H9 (cell line): Measurements from ENCODE around the gene RAB40B. TPM values are rescaled to one million over a fixed set of nuclear protein-coding genes. Genes with fewer than 3 reads are reported as not detected.

Experiments
- DNase-seq: peaks from one replicate; pipeline ENCODE4 v3.0.0-alpha.2; 2017
- H2AFZ ChIP-seq: one replicate; pipeline ENCODE4 v1.6.1; 2013; ENCODE audit warnings: mild to moderate bottlenecking, low read length, control low read depth, moderate library complexity
- H2AK5ac ChIP-seq: 2 replicates; pipeline ENCODE4 v1.6.1; 2013; ENCODE audit warnings: low read length, control low read depth, mixed read lengths; ENCODE audit not compliant: insufficient read length
- H2BK120ac ChIP-seq: one replicate; pipeline ENCODE4 v1.6.1; 2013; ENCODE audit warnings: low read depth, mild to moderate bottlenecking, low read length, control low read depth, inconsistent platforms; ENCODE audit not compliant: poor library complexity, severe bottlenecking
- H2BK12ac ChIP-seq: 2 replicates; pipeline ENCODE4 v1.6.1; 2013; ENCODE audit warnings: low read length, control low read depth, mixed read lengths, low read depth; ENCODE audit not compliant: insufficient read length
- H2BK15ac ChIP-seq: 2 replicates; pipeline ENCODE4 v1.6.1; 2013; ENCODE audit warnings: low read depth, low read length, control low read depth
- H2BK20ac ChIP-seq: one replicate; pipeline ENCODE4 v1.6.1; 2013; ENCODE audit warnings: low read depth, mild to moderate bottlenecking, low read length, control low read depth, inconsistent platforms; ENCODE audit not compliant: poor library complexity, severe bottlenecking
- H2BK5ac ChIP-seq: 2 replicates; pipeline ENCODE4 v1.6.1; 2013; ENCODE audit warnings: low read length, control low read depth, mixed read lengths; ENCODE audit not compliant: insufficient read length
- H3K14ac ChIP-seq: 2 replicates; pipeline ENCODE4 v1.6.1; 2013; ENCODE audit warnings: low read length, control low read depth; ENCODE audit not compliant: insufficient read depth
- H3K18ac ChIP-seq: 2 replicates; pipeline ENCODE4 v1.6.1; 2013; ENCODE audit warnings: low read depth, mild to moderate bottlenecking, mixed read lengths, low read length, control low read depth; ENCODE audit not compliant: insufficient read length
- H3K23ac ChIP-seq: 2 replicates; pipeline ENCODE4 v1.6.1; 2013; ENCODE audit warnings: low read length, control low read depth, mixed read lengths, low read depth; ENCODE audit not compliant: insufficient read length
- H3K23me2 ChIP-seq: 2 replicates; pipeline ENCODE4 v1.6.1; 2013; ENCODE audit warnings: low read depth, mild to moderate bottlenecking, mixed read lengths, low read length, control low read depth; ENCODE audit not compliant: insufficient read length, poor library complexity, severe bottlenecking
- H3K27ac ChIP-seq: 2 replicates; pipeline ENCODE4 v1.5.1; 2013; ENCODE audit warnings: low read length, control low read depth, mixed read lengths, low read depth; ENCODE audit not compliant: insufficient read length
- H3K27me3 ChIP-seq: 2 replicates; pipeline ENCODE4 v1.6.1; 2013; ENCODE audit warnings: low read length, control low read depth, inconsistent platforms; ENCODE audit not compliant: insufficient read depth
- H3K4ac ChIP-seq: 2 replicates; pipeline ENCODE4 v1.6.1; 2013; ENCODE audit warnings: low read depth, mild to moderate bottlenecking, control low read depth, inconsistent platforms, low read length, moderate library complexity
- H3K4me1 ChIP-seq: 2 replicates; pipeline ENCODE4 v1.6.1; 2013; ENCODE audit warnings: low read length, control low read depth, inconsistent platforms; ENCODE audit not compliant: insufficient read depth
- H3K4me2 ChIP-seq: 2 replicates; pipeline ENCODE4 v1.6.1; 2013; ENCODE audit warnings: low read length, control low read depth, mixed read lengths; ENCODE audit not compliant: insufficient read length, insufficient read depth
- H3K56ac ChIP-seq: 2 replicates; pipeline ENCODE4 v1.6.1; 2013; ENCODE audit warnings: low read depth, mild to moderate bottlenecking, mixed read lengths, low read length, control low read depth; ENCODE audit not compliant: insufficient read length
- H3K79me1 ChIP-seq: 2 replicates; pipeline ENCODE4 v1.6.1; 2013; ENCODE audit warnings: low read depth, mild to moderate bottlenecking, moderate library complexity, low read length, control low read depth, inconsistent platforms; ENCODE audit not compliant: insufficient read depth, poor library complexity, severe bottlenecking
- H3K79me2 ChIP-seq: 2 replicates; pipeline ENCODE4 v1.6.1; 2013; ENCODE audit warnings: low read length, control low read depth, inconsistent platforms; ENCODE audit not compliant: insufficient read depth
- H3K9ac ChIP-seq: 2 replicates; pipeline ENCODE4 v1.6.1; 2013; ENCODE audit warnings: low read length, control low read depth, mixed read lengths; ENCODE audit not compliant: insufficient read length; ENCODE audit errors: extremely low read depth
- H3K9me3 ChIP-seq: one replicate; pipeline ENCODE4 v1.6.1; 2013; ENCODE audit warnings: low read depth, low read length, inconsistent platforms; ENCODE audit not compliant: control insufficient read depth
- H3T11ph ChIP-seq: one replicate; pipeline ENCODE4 v1.6.1; 2013; ENCODE audit warnings: mild to moderate bottlenecking, low read length, control low read depth, inconsistent platforms
- H4K20me1 ChIP-seq: one replicate; pipeline ENCODE4 v1.6.1; 2013; ENCODE audit not compliant: control insufficient read depth, insufficient read length, insufficient read depth
- H4K5ac ChIP-seq: 2 replicates; pipeline ENCODE4 v1.6.1; 2013; ENCODE audit warnings: low read depth, mild to moderate bottlenecking, mixed read lengths, low read length, control low read depth; ENCODE audit not compliant: insufficient read length
- H4K8ac ChIP-seq: replicated peaks from 2 replicates; pipeline ENCODE4 v1.6.1; 2013; ENCODE audit warnings: low read length, control low read depth, mixed read lengths, low read depth; ENCODE audit not compliant: insufficient read length
- H4K91ac ChIP-seq: 2 replicates; pipeline ENCODE4 v1.6.1; 2013; ENCODE audit warnings: low read depth, mild to moderate bottlenecking, moderate library complexity, mixed read lengths, low read length, control low read depth; ENCODE audit not compliant: insufficient read length
- H3K27ac Mint-ChIP-seq, 3 experiments: 2 replicates in 2 of 3; 3 replicates in 1 of 3; pipeline ENCODE4 v1.8.0; 2020 to 2021; ENCODE audit warnings: mixed read lengths in 3 of 3, mild to moderate bottlenecking in 1 of 3, moderate library complexity in 1 of 3
- H3K27me3 Mint-ChIP-seq: 2 replicates; pipeline ENCODE4 v1.8.0; 2021; ENCODE audit warnings: low read depth, mild to moderate bottlenecking, moderate library complexity, mixed read lengths
- H3K36me3 Mint-ChIP-seq, 3 experiments: 2 replicates in 2 of 3; 3 replicates in 1 of 3; pipeline ENCODE4 v1.8.0; 2020 to 2021; ENCODE audit warnings: low read depth in 3 of 3, mixed read lengths in 3 of 3; ENCODE audit not compliant: insufficient read depth in 1 of 3
- H3K4me1 Mint-ChIP-seq, 2 experiments: 2 replicates each; pipeline ENCODE4 v1.8.0; 2020; ENCODE audit warnings: mixed read lengths in 2 of 2
- H3K4me3 Mint-ChIP-seq, 2 experiments: 2 replicates in 1 of 2; 3 replicates in 1 of 2; pipeline ENCODE4 v1.8.0; 2020 to 2021; ENCODE audit warnings: mild to moderate bottlenecking in 2 of 2, mixed read lengths in 2 of 2, moderate library complexity in 1 of 2
- H3K9me3 Mint-ChIP-seq, 2 experiments: 2 replicates in 1 of 2; 3 replicates in 1 of 2; pipeline ENCODE4 v1.8.0; 2020; ENCODE audit warnings: mild to moderate bottlenecking in 2 of 2, mixed read lengths in 2 of 2, moderate library complexity in 1 of 2
- CTCF ChIP-seq: fragments of 200-600 bp; sonication (generic); conservative IDR thresholded peaks from 3 replicates; pipeline ENCODE4 v1.8.0; 2021; ENCODE audit warnings: antibody characterized with exemption, mild to moderate bottlenecking
- WGBS: extraction: QIAGEN DNeasy Blood & Tissue Kit; methylation state at CpG from one replicate; pipeline ENCODE4 v1.1.7; 2013; ENCODE audit warnings: missing lambda C conversion rate, low lambda C conversion rate, mixed read lengths; ENCODE audit not compliant: insufficient read length; ENCODE audit errors: extremely low coverage; 5-methylcytosine and 5-hydroxymethylcytosine counted together
- total RNA-seq: library from RNA; stranded (reverse); gene quantifications from 2 replicates; pipeline ENCODE4 v1.2.1, GENCODE V29; 2021

RAB40B gene
- total RNA-seq, 1 experiment from 2014 or later: 3.5 TPM

GRCh38 chr17:82613283-82614094 is 85.0 kb downstream of the RAB40B start:
- Histone ChIP-seq H2BK5ac (no peak overlapping the region), H3T11ph (no peak overlapping the region), H2BK120ac (no peak overlapping the region), H3K23me2 (no peaks in the 10 kb centered on the region), H3K27me3 (no peaks in the 10 kb centered on the region), H4K91ac (no peak overlapping the region), H3K56ac (no peak overlapping the region), H2BK12ac (no peak overlapping the region), H3K4ac (no peak overlapping the region), H3K79me2 (no peaks in the 10 kb centered on the region), H4K20me1 (no peaks in the 10 kb centered on the region), H2AFZ (no peak overlapping the region), H3K79me1 (no peaks in the 10 kb centered on the region), H3K4me1 (no peaks in the 10 kb centered on the region), H2AK5ac (no peak overlapping the region), H3K4me2 (no peak overlapping the region), H3K18ac (no peak overlapping the region), H2BK20ac (no peak overlapping the region), H3K27ac (no peak overlapping the region), H2BK15ac (no peak overlapping the region), H3K23ac (no peak overlapping the region), H4K8ac (no peak overlapping the region), H3K14ac (no peak overlapping the region), H3K9ac (no peak overlapping the region), H4K5ac (no peak overlapping the region), H3K9me3 (no peaks in the 10 kb centered on the region)
- peaks cover 32 to 82% (median 73%) of the 10 kb centered on the region in 3 experiments for H3K36me3 Mint-ChIP-seq
- H3K27ac Mint-ChIP-seq: peak overlapping the region in 2 of 3 experiments; percentile 79 to 93; a peak in 4 of 7 replicates
- peak; percentile 77 for DNase-seq
- no CpG with 5 or more reads among the region's 37 CpGs for WGBS
- peaks cover 0 to 4% of the 10 kb centered on the region in 2 experiments; a peak in 1 of 4 replicates for H3K4me1 Mint-ChIP-seq
- H3K4me3 Mint-ChIP-seq: no peak overlapping the region
- TF ChIP-seq CTCF: peak; percentile 29; the same call in 2 of the 3 replicates
- H3K9me3 Mint-ChIP-seq: no peaks in the 10 kb centered on the region; a peak in 2 of 5 replicates
- H3K27me3 Mint-ChIP-seq: no peaks in the 10 kb centered on the region; the same call in 1 of the 2 replicates
